ENCODE results near the gene SYT1. TPM values are rescaled to one million over a fixed set of nuclear protein-coding genes. Genes with fewer than 3 reads are reported as not detected.

SYT1 gene
- total RNA-seq, 3 donors from 2014 or later, result 1.4 to 11.8 (median 2.0) TPM

- no peak for TF ChIP-seq CTCF (IDR thresholded peaks at IDR 0.05)
- intact Hi-C loops (cut with DNase I, micrococcal nuclease), result no loop called here
Observed at GRCh38 chr12:79236920-79237319, 372.3 kb downstream of the SYT1 start.

GRCh38 chr12:79238246-79238645, 373.7 kb downstream of the SYT1 start:
- Histone ChIP-seq H3K9me3 (no peaks in the 10 kb centered on the region), H3K4me3 (no peak overlapping the region), H3K36me3 (ENCODE audit: low read depth) (no peaks in the 10 kb centered on the region), H3K4me1 (ENCODE audit: low read depth) (no peaks in the 10 kb centered on the region)
- ATAC-seq (no peak), DNase-seq (no peak)
- intact Hi-C loops (cut with DNase I, micrococcal nuclease), result no loop called here
- TF ChIP-seq CTCF (IDR thresholded peaks at IDR 0.05), result no peak

More at GRCh38 chr12:79236920-79237319, 372.3 kb downstream of the SYT1 start:
- no peaks in the 10 kb centered on the region for H3K36me3 ChIP-seq (ENCODE audit: low read depth)
- H3K9me3 ChIP-seq, result no peaks in the 10 kb centered on the region
- ATAC-seq (no peak), DNase-seq (no peak)
- no peak overlapping the region for H3K4me3 ChIP-seq
- no peaks in the 10 kb centered on the region for H3K4me1 ChIP-seq (ENCODE audit: low read depth)

GRCh38 chr12:79247494-79247893, 382.9 kb downstream of the SYT1 start:
- ATAC-seq (no peak), DNase-seq (no peak)
- Histone ChIP-seq H3K4me1 (ENCODE audit: low read depth) (no peaks in the 10 kb centered on the region), H3K9me3 (no peaks in the 10 kb centered on the region), H3K4me3 (no peak overlapping the region), H3K36me3 (ENCODE audit: low read depth) (no peaks in the 10 kb centered on the region)
- no peak for TF ChIP-seq CTCF (IDR thresholded peaks at IDR 0.05)
- intact Hi-C loops (cut with DNase I, micrococcal nuclease), result no loop called here

- no peak overlapping the region for H3K4me3 ChIP-seq
- no peaks in the 10 kb centered on the region for H3K4me1 ChIP-seq (ENCODE audit: low read depth)
- intact Hi-C loops (cut with DNase I, micrococcal nuclease), result no loop called here
- H3K36me3 ChIP-seq (ENCODE audit: low read depth), result no peaks in the 10 kb centered on the region
- ATAC-seq (no peak), DNase-seq (no peak)
- no peak for TF ChIP-seq CTCF (IDR thresholded peaks at IDR 0.05)
- H3K9me3 ChIP-seq, result no peaks in the 10 kb centered on the region
Observed at GRCh38 chr12:79250186-79250585, 385.6 kb downstream of the SYT1 start.

- H3K4me3 ChIP-seq, result no peak overlapping the region
- no peak for DNase-seq
- no peaks in the 10 kb centered on the region for H3K36me3 ChIP-seq (ENCODE audit: low read depth)
- H3K9me3 ChIP-seq, result no peaks in the 10 kb centered on the region
- H3K4me1 ChIP-seq (ENCODE audit: low read depth), result no peaks in the 10 kb centered on the region
- ATAC-seq, result no peak
- intact Hi-C loops (cut with DNase I, micrococcal nuclease), result no loop called here
- no peak for TF ChIP-seq CTCF (IDR thresholded peaks at IDR 0.05)
Observed at GRCh38 chr12:79250960-79251755, 386.6 kb downstream of the SYT1 start.
